Esophagus muscularis mucosa (tissue), 4 donors: ENCODE measurements around the gene OR3A1. TPM values are rescaled to one million over a fixed set of nuclear protein-coding genes. Genes with fewer than 3 reads are reported as not detected.
"Not testable (repeated sequence)": the region's sequence is repeated elsewhere in the genome, so short reads cannot be mapped to it uniquely, and the experiment has no call there.

Source experiments
- DNase-seq: peaks from one replicate; pipeline ENCODE4 v3.0.0-alpha.2; 2017; ENCODE audit errors: extremely low spot score
- H3K27ac ChIP-seq, 4 donors: fragments of 200-600 bp; sonication (generic); replicated peaks in 1 of 4; 1 replicate in 3 of 4; 2 replicates in 1 of 4; pipeline ENCODE4 v1.5.1; 2016 to 2019; ENCODE audit warnings: mild to moderate bottlenecking in 1 of 4
- H3K27me3 ChIP-seq, 4 donors: fragments of 200-600 bp; sonication (generic); one replicate each; pipeline versions ENCODE4 v1.5.1 to v1.6.0; 2016 to 2019
- H3K36me3 ChIP-seq, 4 donors: fragments of 200-600 bp; sonication (generic); one replicate each; pipeline ENCODE4 v1.5.1; 2016 to 2019
- H3K4me1 ChIP-seq, 4 donors: fragments of 200-600 bp; sonication (generic); one replicate each; pipeline ENCODE4 v1.5.1; 2016 to 2019
- H3K4me3 ChIP-seq, 4 donors: fragments of 200-600 bp; sonication (generic); 1 replicate in 2 of 4; 2 replicates in 2 of 4; pipeline ENCODE4 v1.5.1; 2016 to 2019; ENCODE audit warnings: mild to moderate bottlenecking in 4 of 4, moderate library complexity in 1 of 4
- H3K9me3 ChIP-seq, 4 donors: fragments of 200-600 bp; sonication (generic); 1 replicate in 3 of 4; 2 replicates in 1 of 4; pipeline ENCODE4 v1.5.1; 2016 to 2019
- CTCF ChIP-seq, 3 experiments: fragments of 200-600 bp in 2 of 3; fragments of 450-650 bp in 1 of 3; sonication (generic) in 2 of 3; IDR thresholded peaks; one replicate each; pipeline ENCODE4 v1.5.1; 2017 to 2019; ENCODE audit warnings: antibody characterized with exemption in 3 of 3, mild to moderate bottlenecking in 2 of 3, moderate library complexity in 1 of 3
- EP300 ChIP-seq: sonication (generic); formaldehyde crosslinking; IDR thresholded peaks from one replicate; pipeline ENCODE4 v1.6.1; 2017; ENCODE audit warnings: antibody characterized with exemption
- POLR2A ChIP-seq: fragments of 450-650 bp; IDR thresholded peaks from one replicate; pipeline ENCODE4 v1.6.1; 2017; ENCODE audit warnings: antibody characterized with exemption, moderate library complexity, mild to moderate bottlenecking, low read depth
- POLR2AphosphoS5 ChIP-seq, 2 donors: sonication (generic); formaldehyde crosslinking; IDR thresholded peaks; one replicate each; pipeline ENCODE4 v1.6.1; 2017; ENCODE audit warnings: antibody characterized with exemption in 2 of 2
- WGBS: methylation state at CpG from one replicate; pipeline ENCODE4 v1.1.5; 2018; 5-methylcytosine and 5-hydroxymethylcytosine counted together
- intact Hi-C: fragments of 100-400 bp; cut with DNase I; formaldehyde crosslinking; loops from one replicate; pipeline ENCODE4 v1.15.1; 2023
- total RNA-seq, 4 donors: library from RNA; depleted of rRNA; stranded (reverse); fragments of >200 nt; gene quantifications; one replicate each; pipeline versions ENCODE4 v1.1.0 to v1.2.1, GENCODE V29; 2016

OR3A1 gene
- total RNA-seq, 4 donors from 2014 or later, result not detected

DNA sequence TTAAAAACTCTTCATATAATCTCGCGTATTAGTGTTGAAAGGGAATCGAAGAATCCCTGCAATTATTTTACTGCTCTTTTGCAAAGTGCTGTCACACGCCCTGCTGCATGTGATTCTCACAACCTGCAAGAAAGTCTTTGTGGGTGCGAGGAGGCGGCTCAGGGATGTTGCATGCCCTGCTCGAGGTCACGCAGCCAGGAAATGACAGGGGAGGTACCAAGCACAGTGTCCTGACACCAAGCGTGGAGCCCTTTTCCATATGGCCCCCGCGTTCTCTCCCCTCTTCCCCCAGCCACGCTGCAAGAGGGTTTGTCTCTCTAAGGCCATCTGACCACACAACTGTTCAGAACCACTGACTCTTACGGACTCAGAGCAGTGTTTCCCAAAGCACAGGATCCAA is 37.6 kb downstream of the OR3A1 start:
- intact Hi-C loops, result no loop called here
- H3K27me3 ChIP-seq, result peaks cover 0 to 5% (median 0%) of the 10 kb centered on the region in 4 donors
- TF ChIP-seq EP300 (no peak), CTCF (IDR thresholded peaks at IDR 0.05) (no peak), POLR2AphosphoS5 (IDR thresholded peaks at IDR 0.05) (no peak), POLR2A (no peak)
- H3K9me3 ChIP-seq, result no peaks in the 10 kb centered on the region
- DNase-seq, result no peak
- no peak overlapping the region for H3K4me3 ChIP-seq
- no peak overlapping the region for H3K27ac ChIP-seq
- no peaks in the 10 kb centered on the region for H3K36me3 ChIP-seq
- H3K4me1 ChIP-seq, result no peaks in the 10 kb centered on the region
- 62% methylated on average over 13 of the region's 13 CpGs for WGBS

GRCh38 chr17:3260163-3260562 is 38.0 kb downstream of the OR3A1 start:
- intact Hi-C loops, result no loop called here
- WGBS, result 73% methylated on average over 1 of the region's 1 CpG

DNA sequence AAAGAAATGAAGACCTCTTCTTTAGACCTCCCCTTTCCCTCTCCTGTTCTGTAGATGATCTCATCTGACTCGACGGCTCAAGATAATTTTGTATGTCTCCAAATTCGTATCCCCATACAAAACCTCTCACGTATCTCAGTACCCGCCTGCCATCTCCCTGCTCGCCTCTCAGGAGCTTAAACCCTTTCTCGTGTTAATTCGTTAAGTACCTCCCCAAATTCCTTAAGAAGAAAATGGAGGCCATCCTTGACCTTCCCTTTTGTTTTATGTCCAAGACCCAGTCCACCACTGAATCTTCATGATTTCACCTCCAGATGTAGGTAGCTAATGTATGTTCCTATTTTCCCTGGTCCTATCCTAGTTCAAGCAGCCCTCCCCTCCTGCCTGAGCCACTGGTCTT is 41.6 kb downstream of the OR3A1 start:
- Histone ChIP-seq H3K27me3 (no peaks in the 10 kb centered on the region), H3K27ac (no peak overlapping the region), H3K4me3 (no peak overlapping the region), H3K36me3 (no peaks in the 10 kb centered on the region), H3K9me3 (no peaks in the 10 kb centered on the region), H3K4me1 (no peaks in the 10 kb centered on the region)
- no peak for DNase-seq
- TF ChIP-seq EP300 (no peak), POLR2A (no peak), POLR2AphosphoS5 (IDR thresholded peaks at IDR 0.05) (no peak), CTCF (IDR thresholded peaks at IDR 0.05) (no peak)
- 84% methylated on average over 8 of the region's 8 CpGs for WGBS
- intact Hi-C loops, result no loop called here

More at GRCh38 chr17:3260163-3260562, 38.0 kb downstream of the OR3A1 start:
- Histone ChIP-seq H3K4me3 (no peak overlapping the region), H3K9me3 (no peaks in the 10 kb centered on the region), H3K27me3 (peaks cover 0 to 5% (median 0%) of the 10 kb centered on the region in 4 donors), H3K36me3 (no peaks in the 10 kb centered on the region), H3K4me1 (no peaks in the 10 kb centered on the region), H3K27ac (no peak overlapping the region)
- TF ChIP-seq CTCF (IDR thresholded peaks at IDR 0.05), result no peak
- no peak for TF ChIP-seq POLR2AphosphoS5 (IDR thresholded peaks at IDR 0.05)
- TF ChIP-seq POLR2A, result no peak
- TF ChIP-seq EP300, result no peak
- no peak for DNase-seq

DNA sequence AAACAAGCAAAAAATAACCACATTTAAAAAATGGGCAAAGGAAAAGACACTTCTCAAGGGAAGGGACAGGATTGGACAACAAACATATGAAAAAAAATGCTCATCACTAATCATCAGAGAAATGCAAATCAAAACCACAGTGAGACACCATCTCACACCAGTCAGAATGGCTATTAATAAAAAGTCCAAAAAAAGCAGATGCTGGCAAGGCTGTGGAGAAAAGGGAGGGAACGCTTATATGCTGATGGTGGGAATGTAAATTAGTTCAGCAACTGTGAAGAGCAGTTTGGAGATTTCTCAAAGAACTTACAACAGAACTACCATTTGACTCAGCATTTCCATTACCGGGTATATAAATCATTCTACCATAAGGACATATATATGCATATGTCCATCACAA is 49.1 kb downstream of the OR3A1 start:
- no CpG with 5 or more reads among the region's 2 CpGs for WGBS
- H3K4me1 ChIP-seq, H3K27ac ChIP-seq, intact Hi-C loops, H3K27me3 ChIP-seq, DNase-seq, H3K36me3 ChIP-seq, H3K9me3 ChIP-seq, H3K4me3 ChIP-seq: not testable (repeated sequence)

GRCh38 chr17:3244841-3245240 is 53.3 kb downstream of the OR3A1 start:
- DNase-seq, intact Hi-C loops, H3K27ac ChIP-seq, H3K27me3 ChIP-seq, H3K4me1 ChIP-seq, H3K9me3 ChIP-seq, H3K36me3 ChIP-seq, H3K4me3 ChIP-seq: not testable (repeated sequence)
- 33% methylated on average over 1 of the region's 1 CpG for WGBS

GRCh38 chr17:3241044-3241443 is 57.1 kb downstream of the OR3A1 start:
- 100% methylated on average over 1 of the region's 1 CpG for WGBS
- intact Hi-C loops, H3K4me3 ChIP-seq, H3K27me3 ChIP-seq, H3K27ac ChIP-seq, H3K36me3 ChIP-seq, DNase-seq, H3K9me3 ChIP-seq, H3K4me1 ChIP-seq: not testable (repeated sequence)

Other genes with a start within 250 kb of the OR3A1 start
- gene OR1D5, start 234.8 kb downstream of the OR3A1 start, total RNA-seq, result not detected
- not detected for gene OR1D2, start 193.9 kb downstream of the OR3A1 start, total RNA-seq
- not detected for gene OR1G1, start 170.8 kb downstream of the OR3A1 start, total RNA-seq
- gene OR1A2, start 100.8 kb downstream of the OR3A1 start, total RNA-seq, result not detected
- not detected for gene OR1A1, start 90.7 kb downstream of the OR3A1 start, total RNA-seq
- under 1 TPM in 1 of 4 donors, not detected in 3; 0.65 TPM for gene OR3A2, start 87.9 kb upstream of the OR3A1 start, total RNA-seq
- not detected for gene OR1E1, start 100.0 kb upstream of the OR3A1 start, total RNA-seq
- not detected for gene OR3A3, start 113.0 kb upstream of the OR3A1 start, total RNA-seq
- not detected for gene OR1E2, start 135.5 kb upstream of the OR3A1 start, total RNA-seq
- gene SPATA22, start 173.5 kb upstream of the OR3A1 start, total RNA-seq, result under 1 TPM in 2 of 4 donors, not detected in 2; 0.39 to 0.50 TPM
- gene ASPA, start 177.6 kb upstream of the OR3A1 start, total RNA-seq, result 1 to 10 TPM; 1.7 to 2.9 (median 2.5) TPM